GM19463 (cell line): ENCODE measurements around the gene NDUFB11.

Experiments
- ATAC-seq: cut with Tn5 transposase; IDR thresholded peaks from one replicate; pipeline ENCODE4 v1.9.1; 2021; ENCODE audit warnings: mild to moderate bottlenecking, moderate library complexity; ENCODE audit not compliant: unreplicated experiment

Gene NDUFB11

DNA sequence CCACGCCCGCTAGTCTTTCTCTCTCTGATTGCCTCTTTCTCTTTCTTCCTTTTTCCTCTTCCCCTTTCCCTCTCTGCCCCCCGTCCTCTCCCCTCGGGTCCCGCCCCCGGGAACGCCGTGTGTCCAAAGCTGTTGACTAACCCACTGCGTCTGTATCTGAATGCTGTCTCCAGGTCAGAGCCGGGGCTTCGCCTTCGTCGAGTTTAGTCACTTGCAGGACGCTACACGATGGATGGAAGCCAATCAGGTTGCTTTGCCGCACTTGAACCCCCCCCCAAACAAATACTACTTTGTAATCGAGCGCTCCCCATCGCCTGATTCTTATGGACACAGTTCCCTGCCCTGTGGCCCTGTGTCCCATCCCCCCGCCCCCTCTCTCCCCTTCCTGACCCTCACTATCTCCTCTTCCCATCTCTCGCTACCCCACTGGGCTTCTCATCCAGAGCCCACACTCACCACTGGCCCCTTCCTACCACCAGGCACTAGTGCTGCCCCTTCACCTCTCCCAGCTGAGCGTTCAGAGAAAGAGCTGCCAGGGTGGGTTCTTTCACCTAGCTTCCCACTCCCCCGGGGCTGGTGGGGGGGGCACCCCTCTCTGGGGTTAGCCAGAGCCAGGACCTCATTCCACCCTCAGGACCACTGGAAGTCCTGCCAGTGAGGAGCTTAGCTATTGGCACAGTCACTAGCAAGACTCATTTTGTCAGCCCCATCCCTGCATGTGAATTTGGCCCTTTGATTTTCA is 30.5 kb upstream of the NDUFB11 start:
- no peak for ATAC-seq

DNA sequence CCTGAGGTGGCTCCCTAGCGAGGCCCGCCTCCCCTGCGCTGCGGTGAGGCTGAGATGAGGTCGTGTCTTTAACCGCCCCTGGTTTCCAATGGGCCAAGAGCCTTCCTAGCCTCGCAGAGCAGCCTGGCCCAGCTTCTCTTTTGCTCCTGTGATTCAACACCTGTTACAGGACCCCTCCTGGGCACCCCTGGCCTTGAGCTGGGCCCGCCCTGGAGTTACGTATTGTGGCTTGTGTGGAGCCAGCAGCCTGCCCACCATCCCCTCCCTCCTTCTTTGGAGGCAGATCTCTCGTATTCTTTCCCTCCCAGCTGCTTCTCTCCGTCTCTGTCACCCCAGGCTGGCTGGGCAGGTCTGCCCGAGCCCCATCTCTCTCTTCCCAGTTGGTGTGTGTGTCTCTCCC is 29.9 kb upstream of the NDUFB11 start:
- ATAC-seq: no peak

DNA sequence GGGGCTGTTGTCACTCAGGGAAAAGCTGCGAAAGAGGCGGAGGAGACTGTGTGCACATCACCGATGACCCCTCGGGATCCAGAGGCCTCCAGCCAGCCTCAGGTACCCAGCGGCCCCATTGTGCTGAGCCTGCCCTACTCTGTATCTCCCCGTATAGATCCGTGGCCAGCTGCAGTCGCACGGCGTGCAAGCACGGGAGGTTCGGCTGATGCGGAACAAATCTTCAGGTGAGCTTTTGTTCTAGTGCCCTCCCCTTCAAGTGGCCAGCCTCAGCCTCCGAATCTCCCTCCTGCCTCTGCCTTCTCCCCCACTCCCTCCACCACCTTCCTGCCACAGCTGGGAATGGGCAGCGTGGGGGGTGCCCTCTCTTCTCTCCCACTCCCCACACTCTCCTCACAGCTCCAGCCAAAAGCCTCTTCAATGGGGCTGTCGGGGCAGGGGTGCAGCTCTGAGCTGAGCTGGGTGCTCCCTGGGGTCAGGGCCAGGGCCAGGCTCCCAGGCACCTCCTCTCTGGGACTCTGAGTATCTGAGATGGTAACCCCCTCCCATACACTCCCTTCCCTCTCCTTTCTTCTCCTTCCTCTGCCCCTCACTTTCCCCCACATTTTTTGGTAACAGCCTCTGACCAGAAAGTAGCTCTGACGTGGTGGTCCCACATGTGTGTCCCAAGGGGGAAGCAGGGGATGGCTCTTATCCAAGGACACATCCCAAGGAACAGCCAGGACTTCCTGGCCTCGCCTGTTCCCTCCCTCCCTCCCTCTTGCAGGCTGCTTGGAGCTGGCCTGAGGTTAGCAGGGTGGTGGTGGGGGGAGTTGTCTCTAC is 28.7 kb upstream of the NDUFB11 start:
- ATAC-seq: no peak

DNA sequence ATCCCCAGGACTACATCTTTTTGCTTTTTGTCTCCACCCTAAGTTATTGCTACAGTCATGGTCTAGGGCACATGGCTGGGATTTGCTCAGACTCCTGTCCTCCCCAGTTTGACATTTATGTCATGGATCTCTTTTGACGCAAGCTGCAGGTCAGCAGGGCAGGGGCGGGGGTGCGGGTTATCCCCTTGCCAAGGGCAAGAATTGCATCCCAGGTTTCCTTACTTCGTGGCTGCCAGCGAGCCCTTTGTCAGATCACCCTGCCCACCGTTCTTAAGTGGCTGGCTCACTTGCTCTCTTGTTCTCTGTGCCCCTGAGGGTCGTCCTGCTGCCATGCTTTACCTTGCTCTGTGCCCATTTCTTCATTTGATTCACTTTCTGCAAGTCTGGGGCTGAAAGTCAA is 28.0 kb upstream of the NDUFB11 start:
- ATAC-seq: no peak

DNA sequence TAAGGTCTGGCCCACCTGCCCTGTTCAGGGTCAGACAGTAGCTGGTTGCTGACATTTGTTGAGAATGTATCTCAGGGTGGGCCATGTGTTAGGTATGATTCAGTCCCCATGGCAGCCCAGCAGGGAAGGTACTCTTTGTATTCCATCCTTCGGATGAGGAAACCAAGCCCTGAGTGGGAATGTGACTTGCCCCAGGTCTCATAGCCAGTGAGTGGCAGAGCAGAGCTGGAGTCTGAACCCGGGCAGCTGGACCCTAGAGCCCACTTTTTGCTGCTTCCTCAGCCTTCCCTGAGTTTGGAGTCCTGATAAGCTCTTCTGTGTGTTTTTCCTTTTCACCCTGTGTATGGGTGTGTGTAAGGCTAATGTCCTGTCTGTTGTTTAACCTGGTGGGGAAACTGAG is 27.5 kb upstream of the NDUFB11 start:
- ATAC-seq: no peak

DNA sequence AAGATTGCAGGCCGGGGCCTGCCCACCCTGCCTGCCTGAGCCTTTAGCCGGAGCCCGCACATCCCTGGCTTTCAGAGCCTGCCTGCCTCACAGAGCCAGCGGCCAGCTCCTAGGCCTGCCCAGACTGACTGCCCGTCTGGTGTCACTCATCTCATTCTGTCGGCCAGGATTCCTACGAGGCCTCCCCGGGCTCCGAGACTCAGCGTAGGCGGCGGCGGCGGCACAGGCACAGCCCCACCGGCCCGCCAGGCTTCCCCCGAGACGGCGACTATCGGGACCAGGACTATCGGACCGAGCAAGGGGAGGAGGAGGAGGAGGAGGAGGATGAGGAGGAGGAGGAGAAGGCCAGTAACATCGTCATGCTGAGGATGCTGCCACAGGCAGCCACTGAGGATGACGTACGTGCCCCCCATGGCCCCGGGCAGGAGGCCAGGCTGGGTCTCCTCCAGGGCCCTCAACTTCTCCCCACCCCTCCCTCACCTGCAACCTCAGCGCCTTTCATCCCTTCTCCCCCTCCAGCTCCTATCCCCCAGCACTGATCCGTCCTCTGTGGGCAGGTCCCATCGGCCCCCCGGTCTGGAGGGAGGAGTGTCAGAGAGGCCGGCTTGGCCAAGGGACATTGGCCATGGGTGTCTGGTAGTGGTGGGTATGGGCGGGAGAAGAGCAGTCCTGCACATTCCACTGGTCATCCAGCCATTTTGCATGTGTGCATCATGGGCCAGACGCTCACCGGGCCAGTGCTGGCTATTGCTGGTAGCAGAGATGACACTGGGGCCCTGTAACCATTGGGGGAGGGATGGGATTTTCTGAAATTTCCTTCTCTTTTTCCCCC is 26.6 kb upstream of the NDUFB11 start:
- no peak for ATAC-seq

DNA sequence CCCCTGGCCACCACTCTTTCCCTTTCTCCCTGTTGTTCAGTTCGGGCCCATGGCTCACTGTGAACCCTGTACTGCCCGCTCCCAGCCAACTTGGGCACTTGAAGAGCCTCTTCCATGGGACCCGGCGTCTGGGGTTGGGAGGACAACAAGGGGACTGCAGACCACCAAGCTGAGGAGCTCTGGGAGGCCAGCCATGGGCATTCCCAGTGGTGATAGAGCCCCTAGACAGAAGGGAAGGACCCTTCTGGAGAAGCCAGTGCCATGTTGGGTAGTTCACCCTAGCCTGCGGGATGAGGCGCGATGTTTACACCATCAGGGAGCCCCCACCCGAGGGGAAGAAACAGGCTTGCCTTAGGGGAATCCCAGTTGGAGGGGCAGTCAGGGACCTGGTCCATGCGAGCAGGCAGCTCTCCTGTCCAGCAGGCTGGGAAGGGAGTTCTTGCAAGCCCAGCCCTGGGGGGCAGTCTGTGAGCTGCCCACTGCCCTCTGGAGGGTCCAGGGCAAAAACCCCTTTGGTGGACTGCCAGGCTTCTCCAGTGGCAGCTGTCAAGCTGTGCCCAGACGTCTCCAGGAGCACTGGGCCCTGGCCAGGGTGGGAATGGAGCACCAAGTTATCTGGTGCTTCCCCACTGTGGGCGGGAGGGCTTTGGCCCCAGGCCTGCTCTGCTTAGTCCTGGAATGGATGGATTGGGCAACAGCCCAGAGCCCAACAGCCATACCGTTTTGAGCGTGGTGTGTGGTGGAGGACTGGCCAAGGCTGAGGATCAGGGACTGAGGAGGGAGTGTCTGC is 25.4 kb upstream of the NDUFB11 start:
- ATAC-seq: no peak

DNA sequence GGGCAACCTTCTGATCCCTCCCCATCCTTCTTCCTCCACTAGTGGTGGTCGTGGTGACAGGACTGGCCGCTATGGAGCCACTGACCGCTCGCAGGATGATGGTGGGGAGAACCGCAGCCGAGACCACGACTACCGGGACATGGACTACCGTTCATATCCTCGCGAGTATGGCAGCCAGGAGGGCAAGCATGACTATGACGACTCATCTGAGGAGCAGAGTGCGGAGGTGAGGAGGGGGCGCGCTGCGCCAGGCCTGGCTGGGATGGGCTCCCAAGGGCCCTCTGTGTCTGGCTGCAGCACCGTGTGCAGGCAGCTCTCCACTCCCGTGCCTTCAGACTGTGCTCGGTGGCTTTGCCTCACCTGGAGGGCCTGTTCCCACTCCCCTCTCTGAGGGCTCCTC is 24.8 kb upstream of the NDUFB11 start:
- ATAC-seq: no peak

DNA sequence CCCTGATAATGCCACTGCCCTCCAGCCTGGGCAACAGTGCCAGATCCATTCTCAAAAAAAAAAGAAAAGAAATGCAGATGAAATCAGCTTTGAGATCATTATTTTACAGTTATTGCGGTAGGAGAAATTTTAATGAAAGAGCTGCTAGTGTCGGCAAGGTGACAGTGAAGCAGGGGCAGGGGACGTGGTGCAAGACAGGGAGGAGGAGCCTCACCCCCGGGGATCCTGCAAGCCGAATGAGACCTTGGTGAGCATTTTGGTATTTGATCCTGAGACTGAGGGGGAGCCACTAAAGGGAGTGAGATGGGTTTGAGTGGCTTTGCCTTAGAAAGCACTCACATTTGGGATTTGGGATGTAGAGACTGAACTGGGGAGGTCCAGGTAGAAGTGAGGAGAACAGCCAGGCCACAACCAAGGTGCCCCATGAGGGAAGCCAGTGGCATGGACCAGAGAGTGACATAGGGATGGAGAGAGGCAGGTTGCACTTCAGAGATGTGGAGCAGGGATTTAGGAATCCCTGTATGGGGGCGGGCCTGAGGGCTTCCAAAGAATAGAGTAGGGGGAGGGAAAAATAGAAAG is 24.1 kb upstream of the NDUFB11 start:
- no peak for ATAC-seq

DNA sequence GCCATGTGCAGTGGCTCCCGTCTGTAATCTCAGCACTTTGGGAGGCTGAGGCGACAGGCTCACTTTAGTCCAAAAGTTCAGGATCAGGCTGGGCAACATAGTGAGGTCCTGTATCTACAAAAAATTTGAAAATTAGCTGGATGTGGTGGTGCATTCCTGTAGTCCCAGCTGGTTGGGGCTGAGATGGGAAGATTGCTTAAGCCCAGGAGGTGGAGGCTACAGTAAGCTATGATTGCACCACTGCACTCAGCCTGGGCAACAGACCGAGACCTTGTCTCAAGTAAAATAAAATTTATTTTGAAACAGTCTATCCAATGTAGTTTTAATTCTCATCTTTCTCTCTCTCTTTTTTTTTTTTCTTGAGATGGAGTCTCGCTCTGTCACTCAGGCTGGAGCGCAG is 21.6 kb upstream of the NDUFB11 start:
- no peak for ATAC-seq

DNA sequence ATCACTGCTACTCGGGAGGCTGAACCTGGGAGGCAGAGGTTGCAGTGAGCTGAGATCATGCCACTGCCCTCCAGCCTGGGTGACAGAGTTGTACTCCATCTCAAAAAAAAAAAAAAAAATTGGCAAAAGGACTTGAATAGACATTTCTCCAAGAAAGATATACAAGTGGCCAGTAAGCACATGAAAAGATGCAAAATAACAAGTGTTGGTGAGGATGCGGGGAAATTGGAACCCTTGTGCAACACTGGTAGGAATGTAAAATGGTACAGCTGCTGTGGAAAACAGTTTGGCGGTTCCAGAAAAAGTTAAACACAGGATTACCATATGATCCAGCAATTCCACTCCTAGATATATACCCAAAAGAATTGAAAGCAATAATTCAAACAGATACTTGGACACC is 19.9 kb upstream of the NDUFB11 start:
- no peak for ATAC-seq

DNA sequence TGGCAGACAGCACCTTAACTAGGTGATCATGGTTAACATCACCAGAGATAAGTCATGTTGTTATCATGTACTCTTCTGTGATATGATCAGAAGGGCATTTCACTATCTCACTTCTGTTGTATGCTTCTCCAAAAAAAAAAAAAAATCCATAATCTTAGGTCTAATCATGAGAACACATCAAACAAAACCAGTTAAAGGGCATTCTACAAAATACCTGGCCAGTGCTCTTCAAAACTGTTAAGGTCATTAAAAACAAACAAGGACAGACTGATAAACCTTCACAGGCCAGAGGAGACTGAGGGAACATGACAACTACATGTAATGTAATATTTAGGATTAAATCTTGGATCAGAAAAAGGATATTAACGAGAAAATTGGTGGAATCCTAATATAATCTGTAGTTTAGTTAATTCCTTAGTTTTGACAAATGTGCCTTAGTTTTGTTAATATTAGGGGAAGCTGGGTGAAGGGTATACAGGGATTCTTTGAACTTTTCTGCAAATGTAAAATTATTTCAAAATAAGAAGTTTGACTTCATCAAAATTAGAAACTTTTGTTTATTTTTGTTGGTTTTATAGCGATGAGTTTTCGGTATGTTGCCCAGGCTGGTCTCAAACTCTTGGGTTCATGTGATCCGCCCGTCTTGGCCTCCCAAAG is 18.6 kb upstream of the NDUFB11 start:
- no peak for ATAC-seq

DNA sequence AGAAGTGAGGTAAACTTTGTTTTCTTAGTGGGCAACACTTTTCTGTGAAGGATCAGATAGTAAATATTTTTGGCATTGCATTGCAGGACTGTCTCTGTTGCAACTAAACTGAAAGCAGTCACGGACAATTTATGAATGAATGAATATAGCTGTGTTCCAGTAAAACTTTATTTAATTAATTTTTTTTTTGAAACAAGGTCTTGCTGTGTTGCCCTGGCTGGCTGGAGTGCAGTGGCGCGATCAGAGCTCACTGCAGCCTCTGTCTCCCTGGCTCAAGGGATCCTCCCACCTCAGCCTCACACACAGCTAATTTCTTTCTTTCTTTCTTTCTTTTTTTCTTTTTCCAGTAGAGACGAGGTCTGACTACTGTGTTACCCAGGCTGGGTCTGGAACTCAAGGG is 16.3 kb upstream of the NDUFB11 start:
- no peak for ATAC-seq

DNA sequence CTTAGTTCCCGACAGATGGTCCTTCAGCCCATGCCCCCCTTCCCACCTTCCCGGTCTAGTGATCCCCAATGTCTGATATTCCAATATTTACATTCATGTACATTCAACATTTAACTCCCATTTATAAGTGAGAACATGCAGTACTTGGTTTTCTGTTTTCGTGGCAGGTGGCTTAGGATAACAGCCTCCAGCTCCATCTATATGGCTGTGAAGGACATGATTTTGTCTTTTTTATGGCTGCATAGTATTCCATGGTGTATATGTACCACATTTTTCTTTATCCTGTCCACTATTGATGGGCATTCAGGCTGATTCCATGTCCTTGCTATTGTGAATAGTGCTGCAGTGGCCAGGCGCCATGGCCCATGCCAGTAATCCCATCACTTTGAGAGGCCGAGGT is 14.3 kb upstream of the NDUFB11 start:
- ATAC-seq: no peak

DNA sequence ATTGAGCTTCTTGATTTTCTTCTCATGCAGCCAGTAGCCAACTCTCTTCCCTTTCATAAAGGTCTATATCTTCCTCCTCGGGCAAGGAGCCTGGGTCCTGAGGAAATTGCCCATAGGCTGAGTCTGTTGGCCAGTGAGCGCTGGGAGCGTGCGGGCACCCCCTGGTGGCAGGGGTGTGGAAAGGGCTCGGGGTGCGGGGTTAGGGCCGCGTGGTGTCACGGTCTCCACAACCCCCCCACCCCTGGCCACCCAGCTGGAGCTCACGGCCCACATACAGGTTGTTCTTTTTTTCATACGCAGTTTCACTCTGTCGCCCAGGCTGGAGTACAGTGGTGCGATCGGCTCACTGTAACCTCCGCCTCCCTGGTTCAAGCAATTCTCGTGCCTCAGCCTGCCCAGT is 13.6 kb upstream of the NDUFB11 start:
- no peak for ATAC-seq

DNA sequence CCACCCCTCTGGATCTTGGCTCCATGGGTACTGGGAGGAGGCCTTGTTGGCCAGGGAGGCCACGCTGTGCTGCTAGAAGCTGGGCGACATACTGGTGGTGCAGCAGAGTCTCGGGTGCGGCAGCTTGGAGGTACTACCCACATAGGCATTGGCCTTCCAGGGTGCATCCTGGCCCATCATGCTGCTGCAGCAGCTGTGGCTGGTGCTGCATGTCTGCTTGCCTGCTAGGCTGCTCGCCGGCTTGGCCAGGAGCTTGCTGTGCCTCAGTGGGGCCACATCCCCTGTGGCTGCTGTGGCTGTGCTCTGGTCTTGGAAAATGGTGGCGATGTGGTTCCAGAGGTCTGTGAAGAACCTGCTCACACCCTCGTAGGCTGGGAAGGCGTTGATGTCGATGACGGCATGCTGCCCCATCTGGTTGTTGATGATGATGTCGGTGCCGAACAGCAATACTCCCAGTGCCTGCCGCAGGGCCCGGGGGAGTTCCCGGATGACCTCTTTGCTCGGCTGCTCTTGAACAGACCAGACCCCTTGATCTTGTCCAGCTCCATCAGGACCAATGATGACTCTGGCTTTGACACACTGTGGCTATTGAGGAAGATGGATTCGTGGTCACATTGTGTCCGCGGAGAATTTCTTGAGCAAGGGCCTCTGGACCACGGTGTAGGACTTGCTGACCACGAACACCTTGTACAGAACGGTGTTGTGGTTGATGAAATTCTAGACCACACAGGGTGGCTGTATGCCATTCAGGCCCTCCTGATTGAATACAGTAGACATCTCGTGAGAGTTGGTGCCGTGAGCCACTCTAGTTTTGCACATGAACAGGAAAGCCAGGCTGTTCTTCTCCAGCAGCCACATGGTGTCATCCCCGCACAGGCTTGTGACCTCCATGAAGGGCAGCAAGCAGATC is 12.4 kb upstream of the NDUFB11 start:
- no peak for ATAC-seq

DNA sequence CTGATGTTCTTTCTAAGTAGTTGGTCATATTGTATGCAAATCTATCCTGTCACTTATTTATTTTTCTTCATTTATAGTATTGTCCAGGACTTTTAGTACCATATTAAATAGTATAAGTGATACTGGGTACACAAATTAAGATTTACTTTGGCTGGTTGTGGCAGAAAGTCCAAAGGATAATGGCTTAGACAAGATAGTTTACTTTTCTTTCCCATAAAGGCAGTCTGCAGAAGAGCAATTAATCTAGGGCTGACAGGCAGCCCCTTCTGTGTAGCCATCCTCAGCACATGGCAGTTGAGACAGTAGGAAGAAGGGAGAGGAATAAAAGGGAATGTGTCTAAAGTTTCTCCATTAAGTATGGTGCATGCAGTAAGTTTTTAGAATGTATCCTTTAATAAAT is 6.9 kb upstream of the NDUFB11 start:
- no peak for ATAC-seq

DNA sequence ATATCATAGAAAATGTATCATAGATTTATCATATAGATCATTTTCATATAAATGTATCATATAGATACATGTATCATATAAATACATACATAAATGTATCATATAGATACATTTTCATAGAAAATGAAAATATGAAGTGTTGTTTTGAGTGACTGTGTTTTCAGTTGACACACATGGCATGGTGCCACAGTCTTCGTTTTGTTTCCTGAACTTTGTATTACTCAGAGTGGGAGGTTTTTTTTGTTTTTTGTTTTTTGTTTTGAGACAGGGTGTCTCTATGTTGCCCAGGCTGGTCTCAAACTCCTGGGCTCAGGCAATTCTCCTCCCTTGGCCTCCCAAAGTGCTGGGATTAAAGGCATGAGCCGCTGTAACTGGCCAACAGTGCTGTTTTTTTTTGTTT is 4.4 kb upstream of the NDUFB11 start:
- ATAC-seq: no peak
